GM12801 (cell line): ENCODE results near the gene SLC22A15.

Experiments used
- TF ChIP-seq, protein P1 (sequence below): IDR thresholded peaks from one replicate; pipeline ENCODE4 v1.5.1; 2011; ENCODE audit warnings: control low read depth; ENCODE audit not compliant: insufficient read length; ENCODE audit errors: extremely low read depth

The SLC22A15 gene

DNA sequence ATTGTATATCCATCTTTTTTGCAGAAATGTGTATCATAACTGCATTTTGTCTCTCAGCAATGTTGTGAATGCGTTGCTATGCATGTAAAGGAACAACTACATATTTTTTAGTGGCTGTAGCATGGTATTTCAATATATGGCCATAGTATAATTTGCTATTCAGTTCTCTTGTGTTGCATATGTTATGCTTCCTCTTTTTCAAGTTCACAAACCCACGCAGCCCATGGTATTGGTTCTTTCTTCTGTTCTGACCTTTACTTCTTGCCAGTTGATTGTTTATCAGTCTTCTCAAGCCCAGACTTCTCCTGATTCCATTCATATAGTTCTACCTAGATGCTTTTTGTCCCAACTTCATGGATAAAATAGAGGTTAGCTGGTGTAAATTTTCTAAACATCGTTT is 6.1 kb downstream of the SLC22A15 start:
- TF ChIP-seq, protein P1, sequence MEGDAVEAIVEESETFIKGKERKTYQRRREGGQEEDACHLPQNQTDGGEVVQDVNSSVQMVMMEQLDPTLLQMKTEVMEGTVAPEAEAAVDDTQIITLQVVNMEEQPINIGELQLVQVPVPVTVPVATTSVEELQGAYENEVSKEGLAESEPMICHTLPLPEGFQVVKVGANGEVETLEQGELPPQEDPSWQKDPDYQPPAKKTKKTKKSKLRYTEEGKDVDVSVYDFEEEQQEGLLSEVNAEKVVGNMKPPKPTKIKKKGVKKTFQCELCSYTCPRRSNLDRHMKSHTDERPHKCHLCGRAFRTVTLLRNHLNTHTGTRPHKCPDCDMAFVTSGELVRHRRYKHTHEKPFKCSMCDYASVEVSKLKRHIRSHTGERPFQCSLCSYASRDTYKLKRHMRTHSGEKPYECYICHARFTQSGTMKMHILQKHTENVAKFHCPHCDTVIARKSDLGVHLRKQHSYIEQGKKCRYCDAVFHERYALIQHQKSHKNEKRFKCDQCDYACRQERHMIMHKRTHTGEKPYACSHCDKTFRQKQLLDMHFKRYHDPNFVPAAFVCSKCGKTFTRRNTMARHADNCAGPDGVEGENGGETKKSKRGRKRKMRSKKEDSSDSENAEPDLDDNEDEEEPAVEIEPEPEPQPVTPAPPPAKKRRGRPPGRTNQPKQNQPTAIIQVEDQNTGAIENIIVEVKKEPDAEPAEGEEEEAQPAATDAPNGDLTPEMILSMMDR = no peak

DNA sequence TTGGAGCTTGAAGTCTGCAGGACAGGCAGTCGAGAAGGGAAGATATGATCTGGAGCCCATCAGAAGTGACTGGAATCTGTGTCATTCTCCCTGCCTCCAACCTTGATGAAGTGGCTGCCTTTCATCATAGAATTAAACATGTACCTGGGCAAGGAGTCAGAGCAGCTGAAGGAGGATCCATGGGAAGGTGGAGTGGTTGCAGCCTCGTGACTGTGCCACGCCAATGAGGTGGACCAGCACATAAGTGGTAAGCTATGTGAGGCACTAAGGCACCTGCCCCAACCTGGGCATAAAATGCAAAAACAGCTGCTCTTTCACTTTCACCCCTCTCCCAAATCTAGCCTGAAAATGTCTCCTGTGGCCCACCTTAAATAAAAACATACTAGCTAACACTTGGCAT is 7.3 kb downstream of the SLC22A15 start:
- TF ChIP-seq, protein P1 = no peak

DNA sequence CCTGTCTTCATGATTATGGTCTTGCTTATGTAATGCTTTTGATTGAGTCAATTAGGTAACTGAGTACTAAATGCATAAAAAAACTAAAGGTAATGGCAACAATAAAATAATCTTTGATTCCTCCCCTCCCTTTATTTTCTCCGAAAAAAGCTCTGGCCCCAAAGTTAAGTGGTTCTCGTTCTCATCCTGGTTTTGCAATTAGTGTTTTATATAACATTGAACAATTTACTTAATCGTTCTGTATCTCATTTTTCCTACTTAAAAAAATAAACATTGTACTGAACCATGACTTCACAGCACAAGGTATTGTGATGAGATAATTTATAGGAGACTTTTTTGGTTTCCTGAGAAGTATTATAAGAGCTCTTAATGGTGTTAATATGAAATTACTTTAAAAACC is 11.3 kb downstream of the SLC22A15 start:
- TF ChIP-seq, protein P1 = no peak

DNA sequence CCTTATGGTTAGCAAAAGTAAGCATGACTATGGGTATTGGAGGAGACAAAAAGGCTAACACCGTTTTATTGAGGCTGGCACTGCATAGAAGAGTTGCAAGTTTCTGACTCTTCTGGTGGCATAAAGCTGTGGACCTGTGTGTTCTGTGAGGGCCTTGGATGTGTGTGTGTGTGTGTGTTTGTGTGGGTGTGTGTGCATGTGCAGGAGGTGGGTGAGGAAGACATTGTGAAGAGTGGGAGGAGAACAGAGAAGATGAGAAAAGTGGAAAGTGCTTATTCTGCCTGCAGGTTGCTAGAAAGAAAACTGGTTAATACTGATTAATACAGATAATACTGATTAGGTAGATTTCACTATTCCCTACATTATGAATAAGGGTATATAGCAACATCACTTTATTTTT is 12.6 kb downstream of the SLC22A15 start:
- TF ChIP-seq, protein P1 = no peak

DNA sequence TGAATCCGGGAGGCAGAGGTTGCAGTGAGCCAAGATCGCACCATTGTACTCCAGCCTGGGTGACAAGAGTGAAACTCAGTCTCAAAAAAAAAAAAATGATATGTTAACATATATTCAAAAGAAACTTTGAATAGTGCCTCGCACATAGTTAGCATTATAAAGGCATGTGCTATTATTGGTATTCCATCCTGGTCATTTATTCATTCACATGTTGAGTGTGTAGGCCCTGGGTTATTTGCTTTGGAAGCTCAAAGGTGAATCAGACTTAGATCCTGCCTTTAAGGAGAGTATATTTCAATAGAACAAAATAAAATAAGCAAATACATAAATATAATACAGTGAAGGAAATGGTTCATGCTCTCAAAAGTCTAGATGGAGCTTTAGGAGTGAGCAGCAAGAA is 13.4 kb downstream of the SLC22A15 start:
- TF ChIP-seq, protein P1 = no peak

DNA sequence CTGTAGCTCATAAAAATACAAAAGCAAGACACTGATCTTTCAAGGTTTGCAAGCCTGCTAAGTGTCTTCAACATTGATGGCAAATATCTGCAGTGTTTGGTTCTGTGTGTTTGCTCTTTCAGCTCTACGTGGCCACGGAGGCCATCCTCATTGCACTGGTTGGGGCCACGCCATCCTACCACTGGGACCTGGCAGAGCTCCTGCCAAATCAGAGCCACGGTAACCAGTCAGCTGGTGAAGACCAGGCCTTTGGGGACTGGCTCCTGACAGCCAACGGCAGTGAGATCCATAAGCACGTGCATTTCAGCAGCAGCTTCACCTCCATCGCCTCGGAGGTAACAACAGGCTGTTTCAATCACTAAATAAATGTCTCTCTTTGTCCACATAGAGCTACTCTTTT is 15.6 kb downstream of the SLC22A15 start:
- TF ChIP-seq, protein P1 = no peak

DNA sequence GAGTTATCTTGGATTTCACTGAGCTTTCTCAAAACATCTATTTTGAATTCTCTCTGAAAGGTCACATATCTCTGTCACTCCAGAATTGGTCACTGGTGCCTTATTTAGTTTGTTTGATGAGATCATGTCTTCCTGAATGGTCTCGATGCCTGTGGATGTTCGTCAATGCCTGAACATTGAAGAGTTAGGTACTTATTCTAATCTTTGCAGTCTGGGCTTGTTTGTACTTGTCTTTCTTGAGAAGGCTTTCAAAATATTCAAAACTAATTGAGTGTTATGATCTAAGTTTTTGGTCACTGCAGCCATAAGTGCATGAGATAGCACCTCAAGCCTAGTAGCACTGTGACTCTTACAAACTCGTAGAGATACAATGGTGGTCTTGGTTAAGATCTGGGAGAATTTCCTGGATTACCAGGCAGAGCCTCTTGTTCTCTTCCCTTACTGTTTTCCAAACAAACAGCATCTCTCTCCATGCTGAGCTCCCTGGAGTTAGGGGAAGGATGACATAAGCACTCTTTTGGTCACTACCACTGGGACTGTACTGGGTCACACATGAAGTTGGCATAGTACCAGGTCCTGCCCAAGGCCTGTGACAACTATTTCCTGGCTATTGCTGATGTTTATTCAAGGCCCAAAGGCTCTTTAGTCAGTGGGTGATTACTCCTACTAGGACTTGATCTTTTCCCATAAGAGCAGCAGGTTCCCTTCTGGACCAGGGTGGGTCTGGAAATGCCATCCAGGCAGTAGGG is 25.6 kb downstream of the SLC22A15 start:
- TF ChIP-seq, protein P1 = no peak
